ENCODE measurements around the gene UHRF1.
A peak's percentile ranks its signal among the peaks of the same experiment; 100 is the strongest.
"Not testable (repeated sequence)": the region's sequence is repeated elsewhere in the genome, so short reads cannot be mapped to it uniquely, and the experiment has no call there.

UHRF1 gene

DNA sequence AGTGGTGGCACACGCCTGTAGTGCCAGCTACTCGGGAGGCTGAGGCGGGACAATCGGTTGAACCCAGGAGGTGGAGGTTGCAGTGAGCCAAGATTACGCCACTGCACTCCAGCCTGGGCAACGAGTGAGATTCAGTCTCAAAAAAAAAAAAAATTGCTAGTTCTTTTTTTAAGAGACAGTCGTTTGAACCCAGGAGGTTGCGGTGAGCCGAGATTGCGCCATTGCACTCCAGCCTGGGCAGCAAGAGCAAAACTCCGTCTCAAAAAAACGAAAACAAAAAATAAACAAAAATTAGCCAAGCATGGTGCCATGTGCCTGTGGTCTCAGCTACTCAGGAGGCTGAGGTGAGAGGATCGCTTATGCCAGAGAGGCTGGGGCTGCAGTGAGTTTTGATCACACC, 8.4 kb upstream of the UHRF1 start:
- not testable (repeated sequence) for DNase-seq (ENCODE audit: low spot score)

DNA sequence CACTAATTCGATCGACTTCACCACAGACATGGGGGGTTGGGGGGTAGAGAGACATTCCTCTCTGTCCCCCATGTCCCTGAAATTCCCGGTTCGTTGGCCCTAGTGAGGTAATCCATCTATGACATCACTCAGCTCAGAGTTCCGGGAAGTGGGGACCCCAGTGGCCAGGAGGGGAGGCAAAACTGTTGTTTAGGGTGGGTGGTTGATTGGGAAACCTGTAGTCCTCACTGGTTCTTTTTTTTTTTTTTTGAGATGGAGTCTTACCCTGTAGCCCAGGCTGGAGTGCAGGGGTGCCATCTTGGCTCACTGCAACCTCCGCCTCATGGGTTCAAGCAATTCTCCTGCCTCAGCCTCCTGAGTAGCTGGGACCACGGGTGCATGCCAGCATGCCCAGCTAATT, 6.5 kb upstream of the UHRF1 start, which contains the start of gene ARRDC5:
Gene ARRDC5 (minus strand): TSS at position 101 of the 400 bp plus-strand sequence. CDS start 71 bp downstream, at position 30.
- no peak for DNase-seq (ENCODE audit: low spot score)

DNA sequence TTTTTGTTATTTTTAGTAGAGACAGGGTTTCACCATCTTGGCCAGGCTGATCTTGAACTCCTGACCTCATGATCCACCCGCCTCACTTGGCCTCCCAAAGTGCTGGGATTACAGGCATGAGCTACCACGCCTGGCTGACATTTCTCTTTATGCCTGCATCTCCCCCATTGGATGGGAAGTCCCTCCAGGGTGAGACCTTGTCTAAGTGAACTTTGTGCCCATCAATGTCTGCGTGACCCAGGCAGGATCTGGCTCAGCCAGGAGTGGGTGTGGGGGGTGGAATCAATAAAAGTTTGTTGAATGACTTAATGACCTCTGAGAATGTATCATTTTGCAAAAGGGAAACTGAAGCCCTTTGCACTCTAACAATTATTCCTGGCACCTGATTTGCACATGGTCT, 4.8 kb upstream of the UHRF1 start:
- DNase-seq (ENCODE audit: low spot score): no peak

DNA sequence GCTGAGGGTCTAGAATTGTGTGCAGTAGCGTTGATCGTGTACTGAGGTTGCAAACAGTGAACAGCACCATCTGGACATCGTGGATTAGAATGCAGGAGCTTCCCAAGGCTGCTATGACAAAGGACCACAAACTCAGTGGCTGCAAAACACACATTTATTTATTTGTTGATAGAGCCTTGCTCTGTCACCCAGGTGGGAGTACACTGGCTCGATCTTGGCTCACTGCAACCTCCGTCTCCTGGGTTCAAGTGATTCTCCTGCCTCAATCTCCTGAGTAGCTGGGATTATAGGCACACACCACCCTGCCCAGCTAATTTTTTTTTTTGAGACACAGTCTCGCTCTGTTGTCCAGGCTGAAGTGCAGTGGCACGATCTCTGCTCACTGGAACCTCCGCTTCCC, 2.3 kb upstream of the UHRF1 start:
- no peak for DNase-seq (ENCODE audit: low spot score)

DNA sequence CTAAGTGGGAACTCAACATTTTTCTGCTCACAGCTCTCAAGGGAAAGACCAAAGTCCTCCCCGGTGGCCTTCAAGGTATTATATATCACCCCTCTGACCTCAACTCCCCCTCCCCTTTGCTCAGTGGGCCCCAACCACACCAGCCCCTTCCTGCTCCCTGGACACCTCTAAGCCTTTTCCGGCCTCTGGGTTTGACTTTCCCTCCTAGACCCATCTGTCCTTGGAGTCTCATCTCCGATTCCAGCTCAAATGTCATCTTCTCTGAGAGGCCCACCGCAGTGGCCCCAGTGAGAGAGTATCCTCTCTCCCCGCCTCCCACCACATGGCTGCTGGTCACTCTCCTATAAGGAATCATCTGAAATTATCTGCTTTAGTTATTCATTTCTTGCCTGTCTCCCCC, 941 bp upstream of the UHRF1 start:
- DNase-seq (ENCODE audit: low spot score): no peak

DNA sequence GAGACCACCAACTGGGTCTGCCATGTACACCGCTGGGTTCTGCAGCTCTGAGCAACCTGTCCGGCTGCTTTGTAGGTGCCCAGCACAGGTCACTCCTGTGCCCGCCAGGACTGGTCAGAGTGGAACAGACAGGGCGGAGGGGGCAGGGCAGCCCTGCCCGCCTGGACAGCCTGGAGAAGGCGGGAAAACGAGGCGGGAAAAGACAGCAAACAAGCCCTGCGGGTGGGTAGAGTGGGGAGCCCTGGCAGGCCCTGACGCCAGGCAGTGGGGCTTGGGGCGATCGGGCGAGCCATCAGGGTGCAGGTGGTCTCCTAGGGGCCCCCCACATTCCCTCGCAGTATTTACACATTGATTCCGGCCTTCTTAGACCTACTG, 533 bp upstream of the UHRF1 start:
- DNase-seq (ENCODE audit: low spot score): no peak

DNA sequence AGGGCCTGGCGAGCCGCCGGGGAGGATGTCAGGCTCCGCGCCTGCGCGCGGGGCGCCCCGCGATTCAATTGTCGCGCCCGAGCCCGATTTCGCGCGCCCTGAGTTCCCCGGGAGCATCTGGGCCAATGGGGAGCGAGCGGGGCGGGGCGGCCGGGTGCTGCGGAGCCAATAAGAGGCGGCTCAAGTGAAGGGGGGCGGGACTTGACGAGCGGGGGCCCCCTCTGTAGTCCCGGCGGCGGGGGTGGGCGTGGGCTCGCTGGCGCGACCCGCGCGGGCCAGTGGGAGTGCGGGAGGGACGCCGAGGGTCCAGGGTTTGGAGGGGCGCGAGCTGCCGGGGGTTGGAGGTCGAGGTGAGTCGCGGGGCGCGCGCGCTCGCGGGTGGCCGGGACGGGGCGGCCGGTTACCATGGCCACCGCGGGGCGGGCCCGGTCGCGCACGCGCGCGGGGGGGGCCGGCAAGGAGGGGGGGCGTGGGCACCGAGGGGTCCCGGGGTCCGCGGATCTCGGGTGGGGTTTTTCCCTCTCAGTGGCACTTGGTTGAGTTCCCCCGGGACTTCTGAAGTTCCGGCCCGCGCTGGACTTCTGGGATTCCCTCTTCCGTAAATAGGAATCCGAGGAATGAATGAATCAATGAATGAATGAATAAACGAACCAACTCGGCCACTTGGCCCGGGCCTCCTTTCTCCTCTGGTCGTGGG, 744 bp downstream of the UHRF1 start:
- peak; percentile 95 for DNase-seq (ENCODE audit: low spot score)

DNA sequence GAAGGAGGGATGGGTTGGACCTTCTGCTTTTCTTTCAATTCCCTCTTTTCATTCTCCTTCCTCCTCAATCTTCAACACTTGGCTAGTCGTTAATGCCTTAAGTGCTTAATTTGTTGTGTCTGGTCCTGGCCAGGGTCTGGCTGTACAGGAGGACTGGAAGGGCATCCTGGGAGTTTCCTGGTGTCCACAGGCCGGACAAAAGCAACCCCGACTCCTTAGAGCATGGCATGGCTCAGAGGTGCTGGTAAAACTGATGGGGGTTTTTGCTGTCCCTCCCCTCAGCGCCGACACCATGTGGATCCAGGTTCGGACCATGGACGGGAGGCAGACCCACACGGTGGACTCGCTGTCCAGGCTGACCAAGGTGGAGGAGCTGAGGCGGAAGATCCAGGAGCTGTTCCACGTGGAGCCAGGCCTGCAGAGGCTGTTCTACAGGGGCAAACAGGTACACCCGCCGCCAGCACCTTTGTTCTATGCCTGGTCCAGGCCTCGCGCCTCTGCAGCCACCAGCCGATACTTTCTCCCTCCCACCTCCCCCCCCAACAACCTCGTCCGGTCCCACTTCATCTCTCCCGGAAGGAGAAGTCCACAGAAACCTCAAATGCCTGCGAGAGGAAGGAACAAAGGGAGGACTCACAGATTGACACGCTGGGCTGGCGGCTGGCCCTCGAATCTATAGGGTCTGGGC, 1.4 kb downstream of the UHRF1 start:
- peak; percentile 40 for DNase-seq (ENCODE audit: low spot score)

DNA sequence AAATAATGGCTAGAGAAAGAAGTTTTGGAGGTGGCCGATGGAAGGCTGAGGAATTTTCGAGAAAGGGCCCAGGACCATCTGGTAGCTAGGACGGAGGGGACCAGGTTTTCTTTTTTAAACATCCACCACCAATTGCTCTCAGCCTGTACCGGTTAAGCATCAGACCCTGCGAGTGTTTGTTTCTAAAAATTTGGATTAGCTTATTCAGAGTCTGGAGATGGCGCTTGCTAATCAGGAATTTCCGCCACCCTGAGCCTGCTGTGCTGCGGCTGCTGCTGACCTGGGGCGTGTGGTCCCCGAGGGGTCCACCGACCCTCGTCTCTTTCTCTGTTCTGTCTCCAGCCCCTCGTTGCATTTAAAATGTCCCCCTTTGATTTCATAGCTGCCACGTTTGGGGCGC, 2.0 kb downstream of the UHRF1 start:
- no peak for DNase-seq (ENCODE audit: low spot score)

DNA sequence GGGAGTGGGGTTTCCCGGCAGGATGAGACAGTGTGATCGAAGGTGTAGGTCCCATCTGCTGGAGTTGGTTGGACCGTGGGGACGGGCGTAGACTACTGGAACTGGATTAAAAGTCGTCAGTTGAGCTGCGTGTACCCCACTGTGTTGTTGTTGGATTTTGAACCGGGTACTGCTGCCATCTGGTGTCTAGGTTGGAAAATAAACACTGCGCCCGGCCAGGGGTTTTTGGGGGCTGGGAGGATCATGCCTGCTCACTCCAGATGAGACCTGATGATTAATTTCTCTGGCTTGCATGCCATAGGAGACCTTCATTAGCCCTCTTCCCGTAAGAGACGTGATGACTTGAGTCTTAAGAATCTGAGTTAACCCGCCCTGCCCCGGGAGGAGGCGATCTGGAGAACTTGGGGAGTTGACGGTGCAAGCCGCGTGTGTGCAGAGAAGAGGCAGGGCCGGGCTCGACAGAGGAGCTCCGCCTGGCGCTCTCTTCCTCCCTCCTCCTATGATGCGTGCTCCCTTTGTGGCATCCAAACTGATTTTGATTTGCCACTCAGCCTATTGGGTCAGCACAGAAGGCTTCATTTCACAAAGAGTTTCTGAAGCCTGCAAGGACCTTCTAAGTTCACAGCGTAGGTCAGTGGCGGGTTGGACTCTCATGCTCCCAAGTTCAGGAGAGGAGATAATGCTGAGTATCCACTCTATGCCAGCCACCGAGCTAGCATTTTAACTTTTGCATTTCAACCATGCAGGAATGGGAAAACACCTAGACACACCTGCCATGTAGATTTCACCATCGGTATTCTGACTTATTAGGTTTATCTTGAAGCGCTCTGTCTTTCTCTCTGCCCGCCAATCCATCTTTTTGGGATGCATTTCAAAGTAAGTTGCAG, 2.7 kb downstream of the UHRF1 start:
- DNase-seq (ENCODE audit: low spot score): peak; percentile 81

DNA sequence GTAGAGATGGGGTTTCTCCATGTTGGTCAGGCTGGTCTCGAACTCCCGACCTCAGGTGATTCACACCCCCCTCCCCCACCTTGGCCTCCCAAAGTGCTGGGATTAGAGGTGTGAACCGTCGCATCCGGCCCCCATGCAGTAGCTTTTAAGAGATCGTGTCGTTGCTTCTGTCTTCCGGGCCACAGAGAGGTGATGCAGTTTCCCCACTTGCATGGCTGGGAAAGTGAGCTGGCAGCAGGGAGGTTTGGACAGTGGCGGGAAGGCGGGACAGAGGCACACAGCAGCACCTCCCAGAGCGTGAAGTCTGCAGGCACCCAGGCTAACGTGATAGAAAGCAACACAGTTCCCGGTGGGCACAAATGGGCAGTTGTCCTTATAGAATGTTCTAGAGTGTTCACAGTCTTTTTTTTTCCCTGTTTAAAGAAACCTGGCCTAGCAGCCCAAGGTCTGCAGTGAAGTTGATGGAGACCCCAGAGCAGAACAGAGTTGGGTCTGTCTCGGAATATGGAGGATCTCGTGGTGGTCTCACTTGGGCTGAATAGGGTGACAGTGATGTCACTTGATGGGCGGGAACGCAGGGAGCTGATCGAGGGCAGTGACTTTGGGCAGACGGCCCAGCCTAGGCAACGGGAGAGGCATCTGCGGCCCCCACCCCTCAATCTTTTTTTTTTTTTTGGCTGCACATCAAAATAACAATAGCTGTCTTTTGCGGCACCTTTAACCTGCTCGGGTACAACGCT, 4.9 kb downstream of the UHRF1 start:
- no peak for DNase-seq (ENCODE audit: low spot score)

DNA sequence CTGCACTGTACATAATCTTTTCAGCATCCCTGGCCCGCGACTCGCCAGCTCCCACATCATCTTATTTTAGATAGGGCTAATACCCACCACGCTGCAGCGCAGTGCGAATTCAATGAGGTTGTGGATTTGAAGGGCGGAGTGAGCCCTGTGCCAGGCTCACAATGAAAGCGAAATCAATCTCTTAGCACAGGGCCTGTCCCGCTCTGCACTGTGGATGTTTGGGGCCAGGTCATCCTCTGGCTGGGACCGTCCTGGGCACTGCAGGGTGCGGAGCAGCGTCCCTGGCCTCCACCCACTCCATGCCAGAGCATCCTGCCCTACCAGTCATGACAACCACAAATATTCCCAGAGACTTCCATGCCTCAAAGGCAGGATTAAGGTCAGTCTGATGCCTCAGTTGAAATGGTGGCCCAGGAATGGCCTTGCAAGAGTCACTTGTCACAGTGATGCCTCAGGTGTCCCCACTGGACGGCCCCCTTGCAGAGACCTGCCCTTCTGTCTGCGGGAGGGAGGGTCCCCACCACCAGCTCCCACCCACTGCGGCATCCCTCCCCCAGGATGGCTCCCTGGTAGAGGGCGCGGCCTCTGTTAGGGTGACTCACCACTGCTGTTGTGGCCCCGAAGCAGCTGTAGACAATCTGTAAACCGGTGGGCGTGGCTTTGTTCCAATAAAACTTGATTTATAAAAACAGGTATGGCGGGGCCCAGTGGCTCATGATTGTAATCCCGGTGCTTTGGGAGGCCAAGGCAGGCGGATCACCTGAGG, 5.6 kb downstream of the UHRF1 start:
- no peak for DNase-seq (ENCODE audit: low spot score)

DNA sequence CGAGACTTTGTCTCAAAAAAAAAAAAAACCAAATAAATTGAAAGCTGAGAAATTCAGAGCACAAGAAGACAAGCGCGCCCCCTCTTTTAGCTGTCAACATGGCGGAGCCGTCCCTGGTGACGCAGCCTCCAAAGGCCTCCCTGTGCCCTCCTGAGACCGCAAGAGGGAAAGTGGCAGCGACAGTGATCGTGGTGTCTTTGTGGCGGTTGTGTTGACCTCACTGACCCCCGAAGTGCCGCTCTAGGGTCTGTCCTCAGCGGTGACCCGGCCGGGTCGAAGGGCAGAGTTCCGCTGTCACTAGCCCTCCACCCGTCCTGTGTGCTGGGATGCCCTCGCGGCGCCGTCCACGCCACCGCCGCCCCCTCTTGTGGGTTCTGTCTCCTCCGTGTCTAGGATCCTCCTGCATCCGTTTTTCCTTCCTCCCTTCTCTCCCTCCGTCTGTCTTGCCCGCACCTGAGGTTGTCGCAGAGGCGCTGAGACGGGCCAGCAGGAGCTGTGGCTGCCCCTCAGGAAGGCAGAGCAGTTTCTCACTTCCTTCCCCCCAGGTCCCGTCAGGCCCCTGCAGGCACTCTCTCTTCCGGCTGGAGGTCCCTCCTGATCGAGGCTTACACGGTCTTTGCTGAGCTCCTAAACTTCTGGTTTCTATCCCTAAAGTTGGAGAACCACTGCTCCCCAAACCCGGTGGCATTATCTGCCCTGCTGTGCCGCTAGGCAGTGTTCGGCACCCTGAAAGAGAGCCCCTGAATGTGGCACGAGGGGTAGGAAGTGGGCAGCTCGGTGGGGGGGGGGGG, 7.2 kb downstream of the UHRF1 start:
- DNase-seq (ENCODE audit: low spot score): no peak

DNA sequence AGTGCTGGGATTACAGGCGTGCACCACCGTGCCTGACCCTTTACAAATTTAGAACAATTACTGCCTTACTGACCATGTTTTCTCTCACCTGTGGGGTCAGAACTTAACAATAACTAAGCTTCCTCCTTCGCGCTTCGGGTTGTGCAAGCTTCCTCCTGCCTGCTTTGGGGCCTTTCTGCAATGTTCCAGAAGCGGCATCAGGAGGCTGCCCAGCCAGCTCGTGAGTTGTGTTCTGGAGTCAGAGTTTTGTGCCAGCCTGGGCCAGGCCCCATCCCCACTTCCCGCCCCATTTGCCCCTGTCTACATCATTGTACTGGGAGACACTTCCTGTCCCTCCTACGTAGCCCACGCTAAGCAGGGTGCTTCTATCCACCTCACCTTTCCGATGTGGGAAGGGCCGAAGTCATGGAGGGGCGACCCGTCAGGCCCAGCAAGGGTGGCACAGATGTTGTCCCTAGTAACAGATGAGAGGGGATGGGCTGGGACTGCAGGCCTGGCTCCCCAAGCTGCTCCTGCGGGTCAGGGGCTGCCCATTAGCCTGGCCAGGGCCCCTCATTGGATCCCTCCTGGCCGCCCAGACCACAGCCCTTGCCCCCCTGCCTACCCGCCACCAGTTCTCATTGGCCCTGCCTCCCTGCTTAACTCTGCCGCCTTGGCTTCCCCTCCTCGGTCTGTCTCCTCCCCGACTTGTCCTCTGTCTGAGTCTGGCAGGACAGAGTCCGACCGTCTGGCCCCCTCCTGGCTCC, 13.4 kb downstream of the UHRF1 start:
- DNase-seq (ENCODE audit: low spot score): no peak

DNA sequence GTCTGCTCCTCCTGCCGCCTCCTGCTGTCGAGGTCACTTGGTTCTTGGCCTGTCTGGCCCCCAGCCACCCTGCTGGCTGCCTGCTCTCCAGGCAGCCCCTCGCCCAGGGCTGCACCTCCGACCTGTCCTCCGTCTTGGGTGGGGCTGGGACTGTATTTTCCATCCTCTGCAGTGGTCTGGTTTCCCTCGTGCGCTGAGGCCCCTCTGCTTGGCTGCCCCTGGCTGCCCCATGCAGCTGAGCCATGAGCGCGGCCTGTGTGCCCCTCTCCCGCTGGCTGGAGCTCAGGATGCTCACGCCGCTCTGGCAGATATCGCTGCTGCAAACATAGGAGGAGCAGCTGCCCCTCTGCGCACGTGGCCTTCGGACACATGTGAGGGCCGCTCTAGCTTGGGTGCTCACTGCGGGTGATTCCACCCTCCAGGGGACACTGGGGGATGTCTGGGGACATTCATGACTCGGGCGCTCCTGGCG, 14.0 kb downstream of the UHRF1 start:
- no peak for DNase-seq (ENCODE audit: low spot score)

DNA sequence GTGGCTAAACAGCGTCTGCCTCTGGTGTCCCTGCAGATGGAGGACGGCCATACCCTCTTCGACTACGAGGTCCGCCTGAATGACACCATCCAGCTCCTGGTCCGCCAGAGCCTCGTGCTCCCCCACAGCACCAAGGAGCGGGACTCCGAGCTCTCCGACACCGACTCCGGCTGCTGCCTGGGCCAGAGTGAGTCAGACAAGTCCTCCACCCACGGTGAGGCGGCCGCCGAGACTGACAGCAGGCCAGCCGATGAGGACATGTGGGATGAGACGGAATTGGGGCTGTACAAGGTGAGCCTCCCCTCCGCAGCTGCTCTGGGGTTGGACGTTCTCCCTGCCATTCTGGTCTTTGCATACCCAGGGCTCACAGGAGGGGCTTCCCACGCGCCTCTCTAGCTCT, 19.9 kb downstream of the UHRF1 start:
- no peak for DNase-seq (ENCODE audit: low spot score)

DNA sequence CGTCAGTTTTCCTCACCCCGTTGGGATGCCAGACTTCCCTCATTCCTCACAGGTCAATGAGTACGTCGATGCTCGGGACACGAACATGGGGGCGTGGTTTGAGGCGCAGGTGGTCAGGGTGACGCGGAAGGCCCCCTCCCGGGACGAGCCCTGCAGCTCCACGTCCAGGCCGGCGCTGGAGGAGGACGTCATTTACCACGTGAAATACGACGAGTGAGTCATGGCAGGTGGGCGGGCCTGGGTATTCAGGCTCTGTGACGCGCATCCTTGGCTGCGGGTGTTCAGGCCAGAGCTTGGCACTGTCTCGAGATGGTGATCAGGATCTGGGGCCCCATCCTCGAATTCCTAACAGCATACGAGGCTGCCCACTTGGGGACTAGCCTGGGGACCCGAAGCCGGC, 21.4 kb downstream of the UHRF1 start:
- DNase-seq (ENCODE audit: low spot score): no peak

DNA sequence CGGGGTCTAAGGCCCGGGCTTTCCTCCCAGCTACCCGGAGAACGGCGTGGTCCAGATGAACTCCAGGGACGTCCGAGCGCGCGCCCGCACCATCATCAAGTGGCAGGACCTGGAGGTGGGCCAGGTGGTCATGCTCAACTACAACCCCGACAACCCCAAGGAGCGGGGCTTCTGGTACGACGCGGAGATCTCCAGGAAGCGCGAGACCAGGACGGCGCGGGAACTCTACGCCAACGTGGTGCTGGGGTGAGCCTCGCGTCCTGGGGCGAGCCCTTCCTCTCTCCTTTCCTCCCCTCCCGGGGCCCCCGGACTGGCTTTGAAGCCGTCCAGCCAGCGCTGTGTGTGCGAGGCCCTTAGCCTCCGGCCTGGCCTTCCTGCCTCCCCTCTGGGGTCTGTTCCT, 23.4 kb downstream of the UHRF1 start:
- DNase-seq (ENCODE audit: low spot score): no peak

DNA sequence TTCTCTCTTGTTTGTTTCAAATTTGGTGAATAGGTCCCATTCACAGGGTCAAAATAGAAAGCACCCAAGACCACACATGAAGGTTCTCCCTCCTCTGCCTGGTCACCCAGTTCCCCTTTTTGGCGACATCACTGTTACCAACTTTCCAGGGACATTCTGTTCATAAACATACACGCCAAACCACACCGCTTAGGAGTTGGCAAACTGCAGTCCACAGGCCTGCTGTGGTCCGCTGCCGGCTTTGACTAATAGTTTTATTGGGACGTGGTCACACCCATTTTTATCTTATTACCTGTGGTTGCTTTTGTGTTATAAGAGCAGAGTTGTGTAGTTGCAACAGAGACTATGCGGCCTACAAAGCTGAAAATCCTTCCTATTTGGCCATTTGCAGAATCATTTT, 24.2 kb downstream of the UHRF1 start:
- no peak for DNase-seq (ENCODE audit: low spot score)

DNA sequence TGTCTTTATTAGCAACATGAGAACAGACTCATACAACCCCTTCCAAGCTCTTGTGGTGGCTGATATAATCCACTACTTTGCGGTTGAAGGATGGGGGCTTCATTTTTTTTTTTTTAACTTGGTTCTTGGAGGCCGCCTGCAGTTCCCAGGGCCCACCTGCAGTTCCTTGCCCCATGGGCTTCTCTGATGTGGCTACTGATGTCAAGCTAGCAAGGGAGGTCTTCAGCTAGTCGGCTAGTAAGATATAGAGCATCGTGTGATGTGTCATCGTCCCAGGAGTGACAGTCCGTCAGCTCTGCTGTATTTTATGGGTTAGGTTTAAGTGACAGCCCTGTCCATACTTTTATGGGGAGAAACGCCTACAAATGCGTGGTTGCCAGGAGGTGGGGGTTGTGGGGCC, 26.1 kb downstream of the UHRF1 start:
- no peak for DNase-seq (ENCODE audit: low spot score)

Data from NAMALWA (cell line).